GM18505 (cell line): ENCODE results near the gene WFDC8.
"Not testable (repeated sequence)": the region's sequence is repeated elsewhere in the genome, so short reads cannot be mapped to it uniquely, and the experiment has no call there.

Source experiments
- ATAC-seq: cut with Tn5 transposase; IDR thresholded peaks from one replicate; pipeline ENCODE4 v1.9.1; 2021; ENCODE audit not compliant: unreplicated experiment
- POLR2A ChIP-seq: IDR thresholded peaks from 4 replicates; pipeline ENCODE4 v1.6.1; 2011; ENCODE audit warnings: borderline replicate concordance; ENCODE audit not compliant: insufficient read depth, insufficient read length; ENCODE audit errors: extremely low read depth

Gene WFDC8

DNA sequence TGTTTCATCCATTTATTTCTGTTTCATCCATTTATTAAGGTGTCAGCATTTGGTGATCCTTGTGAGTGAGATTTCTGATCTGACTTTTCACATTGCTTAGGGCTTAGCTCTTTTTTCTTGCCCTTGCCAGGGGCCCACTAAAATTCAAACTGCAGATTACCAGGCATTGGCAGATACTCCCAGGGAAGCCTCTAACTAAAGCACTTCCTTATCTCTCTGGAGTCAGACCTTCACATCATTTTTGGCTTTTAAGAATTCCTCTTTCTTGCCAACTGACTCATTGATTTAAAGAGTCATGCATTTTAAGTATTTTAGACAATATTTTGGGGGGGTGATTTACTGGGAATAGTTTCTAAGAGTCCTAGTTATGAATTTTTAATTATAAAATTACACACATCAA, 2.6 kb upstream of the WFDC8 start:
- ATAC-seq: no peak
- TF ChIP-seq POLR2A: no peak

DNA sequence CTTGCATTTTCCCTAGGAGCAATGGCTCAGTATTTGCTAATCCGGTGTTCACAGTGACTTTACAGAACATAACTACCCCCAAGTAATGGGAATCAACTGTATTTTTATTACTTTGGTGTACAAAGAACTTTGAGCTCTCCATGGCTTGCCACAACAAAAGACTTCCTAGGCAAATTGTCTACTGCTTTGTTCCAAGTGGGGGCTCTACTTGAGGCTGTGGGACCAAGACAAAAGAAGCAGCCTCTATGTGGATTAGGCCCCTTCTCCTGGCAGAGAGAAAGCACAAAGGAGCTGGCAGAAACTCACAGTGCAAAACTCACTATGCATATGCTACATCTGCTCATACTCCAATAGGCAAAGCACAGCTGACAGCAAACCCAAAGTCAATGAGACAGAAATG, 853 bp downstream of the WFDC8 start:
- TF ChIP-seq POLR2A: no peak
- no peak for ATAC-seq

DNA sequence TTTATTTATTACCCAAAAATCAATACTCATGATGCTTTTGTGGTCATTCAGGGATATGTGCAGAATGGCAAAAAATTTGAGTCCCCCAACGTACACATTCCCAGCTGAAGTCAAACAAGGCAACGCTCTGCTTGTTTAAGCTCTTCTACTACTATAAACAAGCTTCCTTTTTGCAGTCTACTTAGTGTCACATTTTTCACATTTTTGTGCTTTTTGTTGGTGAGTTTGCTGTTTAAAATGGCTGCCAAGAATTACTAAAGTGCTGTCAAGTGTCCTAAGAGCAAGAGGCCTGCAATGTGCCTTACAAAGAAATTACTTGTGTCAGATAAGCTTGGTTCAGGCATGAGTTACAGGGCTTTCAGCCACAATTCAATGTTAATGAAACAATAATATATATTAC, 2.1 kb downstream of the WFDC8 start:
- ATAC-seq: no peak
- TF ChIP-seq POLR2A: no peak

DNA sequence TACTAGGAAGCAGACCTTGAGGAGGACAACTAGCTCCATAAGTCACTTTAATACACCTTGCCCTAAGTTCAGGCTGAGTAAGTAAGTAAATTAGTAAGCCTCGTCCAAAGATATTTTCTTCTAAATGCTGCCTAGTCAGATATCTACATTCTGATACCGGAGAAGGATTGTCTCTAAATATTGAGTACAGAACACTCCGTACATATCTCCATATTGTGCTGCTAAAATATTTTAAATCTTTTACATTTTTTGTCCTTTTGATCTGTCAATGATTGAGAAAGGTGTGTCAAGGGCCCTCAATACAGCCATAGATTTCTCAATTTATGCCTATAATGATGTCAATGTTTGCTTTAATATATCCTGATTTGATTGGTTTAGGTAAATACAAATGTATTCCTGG, 3.2 kb downstream of the WFDC8 start:
- TF ChIP-seq POLR2A: no peak
- ATAC-seq: no peak

DNA sequence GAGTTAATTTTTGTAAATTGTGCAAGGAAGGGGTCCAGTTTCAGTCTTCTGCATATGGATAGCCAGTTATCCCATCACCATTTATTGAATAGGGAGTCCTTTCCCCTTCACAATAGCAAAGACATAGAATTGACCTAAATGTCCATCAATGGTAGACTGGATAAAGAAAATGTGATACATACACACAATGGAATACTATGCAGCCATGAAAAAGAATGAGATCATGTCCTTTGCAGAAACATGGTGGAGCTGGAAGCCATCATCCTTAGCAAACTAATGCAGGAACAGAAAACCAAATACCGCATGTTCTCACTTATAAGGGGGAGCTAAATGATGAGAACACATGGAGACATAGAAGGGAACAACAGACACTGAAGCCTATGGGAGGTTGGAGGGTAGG, 9.4 kb downstream of the WFDC8 start:
- not testable (repeated sequence) for ATAC-seq

DNA sequence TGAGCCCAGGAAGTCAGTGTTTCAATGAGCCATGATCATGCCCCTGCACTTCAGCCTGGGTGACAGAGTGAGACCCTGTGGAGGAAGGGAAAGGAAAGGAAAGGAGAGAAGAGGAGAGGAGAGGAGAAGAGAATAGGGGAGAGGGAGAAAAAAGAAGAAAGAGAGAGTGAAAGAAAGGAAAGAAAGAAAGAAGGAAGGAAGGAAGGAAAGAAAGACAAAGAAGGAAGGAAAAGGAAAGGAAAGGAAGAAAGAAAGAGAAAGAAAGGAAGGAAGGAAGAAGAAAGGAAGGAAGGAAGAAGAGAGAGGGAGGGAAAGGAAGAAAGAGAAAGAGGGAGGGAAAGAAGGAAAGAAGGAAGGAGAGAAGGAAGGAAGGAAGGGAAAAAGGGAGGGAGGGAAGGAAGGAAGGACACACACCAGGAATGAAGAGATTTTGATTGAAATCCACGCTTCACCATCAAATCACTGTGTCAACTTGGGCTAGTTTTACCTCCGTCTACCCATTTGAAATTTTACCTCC, 14.3 kb downstream of the WFDC8 start:
- no peak for ATAC-seq
- no peak for TF ChIP-seq POLR2A

DNA sequence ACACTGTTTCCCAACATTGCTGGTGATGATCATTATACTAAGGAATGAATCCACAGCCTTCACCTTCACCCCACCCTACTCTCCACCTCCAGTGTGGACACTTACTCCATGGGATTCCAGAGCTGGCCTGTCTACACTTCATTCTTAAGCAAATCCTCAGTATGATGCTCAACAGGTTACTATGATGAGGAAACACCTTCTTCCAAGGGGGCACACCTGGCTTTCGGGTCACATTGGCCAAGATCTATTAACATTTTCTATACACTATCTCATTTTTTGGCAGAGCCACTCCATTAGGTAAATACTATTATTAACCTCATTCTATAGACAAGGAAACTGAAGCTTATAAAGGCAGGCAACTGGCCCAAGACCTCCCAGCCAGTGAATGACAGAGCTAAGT, 23.9 kb downstream of the WFDC8 start:
- TF ChIP-seq POLR2A: no peak
- ATAC-seq: no peak

DNA sequence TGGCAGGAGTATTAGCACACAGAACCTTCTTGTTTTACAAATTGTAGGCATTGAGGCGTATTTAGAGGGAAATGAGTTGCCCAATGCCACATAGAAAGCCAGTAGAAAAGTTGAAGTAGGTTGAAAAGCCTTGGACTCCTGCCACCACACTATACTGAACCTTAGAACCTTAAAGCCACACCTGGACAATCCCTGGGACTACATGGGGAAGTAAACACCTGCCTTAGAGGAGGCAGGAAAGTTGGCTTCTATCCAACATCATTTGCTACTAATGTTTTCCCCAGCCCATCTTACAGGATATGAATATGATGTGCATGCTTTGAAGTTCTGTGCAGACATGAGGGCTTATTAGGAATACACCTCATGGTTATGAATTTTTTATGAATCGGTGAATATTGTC, 26.6 kb downstream of the WFDC8 start:
- no peak for ATAC-seq
- no peak for TF ChIP-seq POLR2A

DNA sequence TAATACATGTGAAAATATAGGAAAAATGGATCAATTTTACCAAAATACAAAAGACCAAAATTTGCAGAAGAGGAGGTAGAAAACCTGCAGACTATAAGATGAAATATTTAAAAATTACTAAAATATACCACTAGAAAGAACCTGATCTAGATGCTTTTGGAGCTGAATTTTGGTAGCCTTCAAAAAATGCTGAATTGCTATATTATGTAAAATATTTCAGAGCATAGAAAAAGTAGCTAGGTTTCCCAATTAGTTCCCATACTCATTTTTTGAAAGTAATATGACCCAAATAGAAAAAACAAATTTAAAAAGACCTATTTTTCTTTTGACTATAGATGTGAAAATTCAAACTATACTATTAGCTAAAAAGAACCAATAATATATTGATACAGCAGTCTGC, 28.3 kb downstream of the WFDC8 start:
- no peak for TF ChIP-seq POLR2A
- no peak for ATAC-seq

DNA sequence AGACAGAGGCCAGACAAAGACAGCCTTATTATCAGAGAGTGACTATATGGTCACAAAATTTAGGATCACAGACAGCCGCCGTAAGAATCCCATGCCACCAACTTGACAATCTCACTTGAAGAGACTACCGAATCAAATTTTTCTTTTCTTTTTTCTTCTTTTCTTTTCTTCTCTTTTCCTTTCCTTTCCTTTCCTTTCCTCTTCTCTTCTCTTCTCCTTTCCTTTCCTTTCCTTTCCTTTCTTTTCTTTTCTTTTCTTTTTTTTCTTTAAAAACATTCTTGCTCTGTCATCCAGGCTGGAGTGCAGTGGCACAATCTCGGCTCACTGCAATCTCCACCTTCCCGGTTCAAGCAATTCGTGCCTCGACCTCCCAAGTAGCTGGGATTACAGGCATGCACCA, 30.7 kb downstream of the WFDC8 start:
- ATAC-seq: no peak

DNA sequence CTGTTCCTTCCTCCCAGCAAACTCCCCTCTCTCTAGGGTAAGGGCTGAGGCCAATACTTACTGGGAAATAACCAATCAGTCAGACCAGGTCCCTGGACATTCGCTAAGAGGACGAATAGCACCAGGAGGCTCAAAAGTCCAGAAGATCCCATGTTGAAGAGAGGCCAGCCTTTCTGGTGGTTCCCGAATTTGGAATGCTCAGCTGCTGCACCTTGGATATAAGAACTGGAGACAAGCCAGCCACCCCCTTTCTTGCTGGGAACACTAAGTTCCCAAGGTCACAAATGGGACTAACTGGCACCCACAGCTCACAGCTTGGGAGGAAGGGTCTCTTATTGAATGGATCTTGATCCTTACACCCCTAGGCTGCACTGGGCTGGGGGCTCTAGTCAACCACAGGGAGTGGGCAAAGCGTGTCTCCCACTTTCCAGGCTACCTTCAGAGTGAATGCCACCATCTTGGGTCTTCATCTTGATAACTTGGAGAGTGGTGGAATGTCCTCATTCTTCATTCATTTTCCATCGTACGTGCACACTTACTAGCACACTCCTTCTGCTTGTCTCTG, 31.8 kb downstream of the WFDC8 start, which contains the start of gene EPPIN:
Gene EPPIN (minus strand): TSS at position 196 of the 565 bp plus-strand sequence. CDS start 44 bp downstream, at position 152.
- TF ChIP-seq POLR2A: no peak
- no peak for ATAC-seq

More for the DNA sequence above, 30.7 kb downstream of the WFDC8 start:
- no peak for TF ChIP-seq POLR2A

DNA sequence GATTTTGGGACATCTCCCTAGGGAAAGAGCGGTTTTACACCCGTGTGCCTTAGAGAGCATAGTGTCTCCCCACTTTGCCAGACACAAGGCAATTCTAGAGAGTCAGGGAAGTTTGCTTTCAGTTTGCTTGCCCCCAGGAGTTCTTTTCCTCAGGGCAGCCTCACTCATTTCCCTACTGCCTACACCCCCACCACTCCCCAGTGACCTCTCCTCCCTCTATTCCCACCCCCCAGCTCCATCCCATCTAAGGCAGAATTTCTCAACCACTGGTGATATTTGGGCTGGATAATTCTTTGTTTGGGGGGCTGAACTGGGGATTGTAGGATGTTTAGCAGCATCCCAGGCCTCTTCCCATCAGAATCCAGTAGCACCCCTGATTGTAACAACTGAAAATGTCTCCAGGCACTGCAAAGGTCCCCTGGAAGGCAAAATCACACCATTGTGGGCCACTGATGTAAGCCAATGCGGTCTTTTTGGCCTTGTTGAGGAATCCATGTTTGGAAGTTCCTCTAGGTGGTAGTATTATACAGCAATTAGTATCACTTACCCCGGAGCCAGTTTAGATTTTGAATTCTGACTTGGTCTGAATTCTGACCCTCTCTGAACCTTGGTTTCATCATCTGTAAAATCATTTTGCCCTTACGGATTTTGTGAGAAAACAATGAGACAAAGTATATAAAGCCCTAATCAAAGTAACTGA, 33.2 kb downstream of the WFDC8 start:
- TF ChIP-seq POLR2A: no peak
- ATAC-seq: no peak

DNA sequence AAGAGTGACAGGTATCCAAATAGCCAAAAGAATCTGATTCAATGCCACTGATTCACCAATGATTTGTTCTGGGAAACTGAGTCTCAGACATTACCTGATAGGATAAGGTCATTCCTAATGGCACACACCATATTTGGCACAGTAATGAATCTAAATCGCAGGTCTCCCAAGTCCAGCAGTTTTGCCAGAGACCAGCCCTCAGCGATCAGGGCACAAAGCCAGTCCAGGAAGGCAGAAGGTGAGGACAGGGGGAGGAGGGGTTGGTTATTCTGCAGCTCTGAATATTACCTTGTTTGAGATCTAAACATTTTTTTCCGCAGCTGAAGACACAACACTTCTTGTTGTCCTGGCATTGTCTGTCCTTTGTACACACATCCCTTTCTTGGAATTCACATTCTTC, 33.7 kb downstream of the WFDC8 start:
- TF ChIP-seq POLR2A: no peak
- no peak for ATAC-seq

DNA sequence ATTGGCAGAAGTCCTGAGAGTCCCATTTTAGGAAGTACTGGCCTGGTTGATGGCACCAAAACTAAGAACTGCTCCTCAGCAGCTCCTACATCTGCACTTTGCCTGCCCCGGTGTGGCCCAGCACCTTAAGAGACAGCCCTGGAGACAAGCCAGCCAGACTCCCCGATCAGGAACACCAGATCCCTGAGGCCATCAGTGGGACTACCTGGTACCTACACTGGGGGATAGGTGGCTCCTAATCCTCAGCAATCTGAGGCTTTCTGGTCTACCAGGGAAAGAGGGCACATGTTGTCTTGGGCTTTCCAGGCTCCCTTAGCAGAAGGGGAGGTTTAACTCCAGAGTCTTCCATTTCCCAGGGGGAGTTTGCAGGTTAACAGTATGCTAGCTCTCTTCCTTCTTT, 39.7 kb downstream of the WFDC8 start, which contains the start of gene WFDC6:
Gene WFDC6 (minus strand): TSS at position 101 of the 400 bp plus-strand sequence. CDS start 75 bp downstream, at position 26.
- TF ChIP-seq POLR2A: no peak
- no peak for ATAC-seq

DNA sequence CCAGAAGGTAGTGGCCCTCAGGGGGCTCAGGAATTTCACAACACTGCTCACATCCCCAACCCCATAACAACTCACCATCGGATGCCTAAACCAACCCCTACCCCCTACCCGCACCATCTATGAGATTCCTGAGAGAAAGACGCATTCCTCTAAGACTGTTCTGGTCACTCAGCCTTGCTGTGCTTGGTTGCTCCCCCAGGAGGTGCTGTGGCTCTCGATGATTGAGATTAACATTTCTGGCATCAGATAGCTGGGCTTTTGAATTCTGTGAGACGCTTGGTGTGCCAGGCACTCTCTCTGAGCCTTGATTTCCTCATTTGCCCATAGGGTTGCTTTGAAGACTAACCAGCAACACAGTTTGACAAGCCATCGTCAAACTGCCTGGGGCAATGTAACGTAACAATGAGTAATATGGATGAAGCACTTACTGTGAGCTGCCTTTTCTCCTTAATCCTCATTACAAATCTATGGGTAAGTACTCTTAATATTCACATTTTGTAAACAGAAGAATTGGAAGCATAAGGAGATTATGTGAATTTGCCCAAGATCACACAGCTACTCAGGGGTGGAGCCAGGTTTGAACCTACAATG, 40.8 kb downstream of the WFDC8 start:
- no peak for TF ChIP-seq POLR2A
- no peak for ATAC-seq

DNA sequence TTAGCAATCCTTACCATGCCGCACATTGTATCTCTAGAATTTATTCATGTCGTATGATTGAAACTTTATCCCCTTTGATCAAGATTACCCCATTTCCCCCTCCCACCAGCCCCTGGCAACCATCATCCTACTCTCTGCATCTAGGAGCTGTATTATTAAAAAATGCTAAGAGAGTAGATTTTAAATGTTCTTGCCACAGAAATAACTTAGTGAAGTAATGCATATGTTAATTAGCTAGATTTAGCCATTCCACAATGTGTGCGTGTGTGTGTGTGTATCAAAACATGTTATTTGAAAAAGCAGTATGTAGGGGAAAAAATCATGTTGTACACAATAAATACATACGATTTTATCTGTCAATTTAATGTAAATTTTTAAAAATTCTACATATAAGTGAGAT, 51.8 kb downstream of the WFDC8 start:
- no peak for TF ChIP-seq POLR2A
- no peak for ATAC-seq
